HG03520 (cell line): ENCODE data around the gene CYTH3.
"Not testable (repeated sequence)": the region's sequence is repeated elsewhere in the genome, so short reads cannot be mapped to it uniquely, and the experiment has no call there.

Experiments
- ATAC-seq: cut with Tn5 transposase; IDR thresholded peaks from one replicate; pipeline ENCODE4 v1.9.1; 2021; ENCODE audit warnings: mild to moderate bottlenecking, moderate library complexity; ENCODE audit not compliant: unreplicated experiment

Gene CYTH3

DNA sequence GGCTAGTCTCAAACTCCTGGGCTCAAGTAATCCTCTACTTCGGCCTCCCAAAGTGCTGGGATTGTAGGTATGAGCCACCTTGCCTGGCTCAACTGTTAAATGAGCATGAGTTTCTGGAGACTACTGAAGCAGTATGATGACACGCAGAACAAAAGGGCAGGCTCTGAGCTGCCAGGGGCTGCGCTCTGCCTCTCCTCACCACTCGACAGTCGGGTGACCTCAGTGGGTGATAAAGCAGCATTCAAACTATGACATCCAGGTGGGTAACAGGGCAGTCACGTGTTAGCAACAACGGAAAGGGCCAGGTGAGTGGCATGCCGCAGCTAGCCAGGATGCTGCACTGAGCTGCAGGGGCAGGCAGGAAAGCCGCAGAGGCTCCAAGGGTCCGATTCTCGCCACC lies 71.5 kb downstream of the CYTH3 start:
- ATAC-seq, result no peak

DNA sequence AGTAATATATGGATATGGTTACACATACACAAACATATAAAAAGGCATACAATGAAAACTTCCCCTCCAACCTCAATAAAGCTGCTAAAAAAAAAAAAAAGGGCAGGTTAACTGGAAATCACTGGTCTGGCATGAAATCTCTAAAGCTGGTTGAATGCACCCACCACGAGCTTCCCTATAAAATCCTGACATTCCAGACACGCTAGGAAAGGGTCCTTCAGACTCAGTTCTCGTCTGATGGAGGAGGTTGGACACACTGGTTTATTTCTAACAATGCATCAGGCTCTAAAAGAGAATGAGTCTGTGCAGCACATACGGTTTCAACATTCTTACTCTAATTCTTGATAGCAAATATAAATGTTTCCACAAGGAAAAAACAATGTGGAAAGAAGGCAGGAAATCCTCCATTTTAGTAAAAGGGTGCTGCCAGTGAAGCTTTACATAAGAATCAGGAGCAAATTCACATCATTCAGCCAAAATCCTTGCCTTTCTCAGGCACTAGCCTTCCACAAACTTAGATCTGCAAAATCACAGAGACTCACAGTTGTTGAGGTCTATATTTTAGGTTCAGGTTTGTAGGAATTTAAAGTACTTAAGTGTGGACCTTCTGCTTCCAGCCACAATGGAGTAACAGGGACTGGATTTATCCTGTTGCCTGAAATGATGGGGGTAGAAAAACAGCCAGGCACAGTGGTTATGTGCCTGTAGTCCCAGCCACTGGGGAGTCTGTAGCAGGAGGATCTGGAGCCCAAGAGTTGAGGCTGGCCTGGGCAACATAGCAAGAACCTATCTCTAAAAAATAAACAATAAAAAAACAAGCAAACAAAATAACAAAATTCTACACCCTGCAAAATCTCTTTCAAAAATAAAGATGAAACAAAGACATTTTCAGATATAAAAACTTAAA lies 73.5 kb downstream of the CYTH3 start:
- ATAC-seq, result no peak

DNA sequence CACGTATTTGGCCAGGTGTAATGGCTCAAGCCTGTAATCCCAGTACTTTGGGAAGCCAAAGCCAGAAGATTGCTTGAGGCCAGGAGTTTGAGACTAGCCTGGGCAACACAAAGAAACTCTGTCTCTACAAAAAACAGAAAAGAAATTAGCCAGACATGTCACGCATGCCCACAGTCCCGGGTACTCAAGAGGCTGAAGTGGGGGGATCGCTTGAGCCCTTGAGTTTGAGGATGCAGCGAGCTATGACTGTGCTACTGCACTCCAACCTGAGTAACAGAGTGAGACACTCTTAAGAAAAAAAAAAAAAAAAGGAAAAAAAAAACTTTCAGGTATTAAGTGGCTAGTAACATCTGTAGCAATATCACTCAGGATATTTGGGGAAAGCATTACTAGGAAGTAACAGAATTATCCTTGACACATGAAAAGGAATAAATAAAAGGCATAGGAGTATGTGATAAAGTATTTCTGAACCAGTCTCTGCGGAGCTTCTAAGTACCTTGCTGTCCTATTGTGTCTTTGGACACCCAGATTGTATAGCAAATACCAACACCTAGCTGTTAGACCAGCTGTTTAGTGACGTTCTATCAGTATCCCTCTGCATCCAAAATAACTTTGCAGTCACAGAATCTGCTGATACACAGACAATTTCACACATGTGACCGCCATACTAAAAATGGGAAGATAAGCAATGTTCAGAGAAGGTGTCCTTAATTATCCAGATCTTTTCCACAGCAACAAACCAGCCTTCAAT lies 74.4 kb downstream of the CYTH3 start:
- ATAC-seq, result no peak

DNA sequence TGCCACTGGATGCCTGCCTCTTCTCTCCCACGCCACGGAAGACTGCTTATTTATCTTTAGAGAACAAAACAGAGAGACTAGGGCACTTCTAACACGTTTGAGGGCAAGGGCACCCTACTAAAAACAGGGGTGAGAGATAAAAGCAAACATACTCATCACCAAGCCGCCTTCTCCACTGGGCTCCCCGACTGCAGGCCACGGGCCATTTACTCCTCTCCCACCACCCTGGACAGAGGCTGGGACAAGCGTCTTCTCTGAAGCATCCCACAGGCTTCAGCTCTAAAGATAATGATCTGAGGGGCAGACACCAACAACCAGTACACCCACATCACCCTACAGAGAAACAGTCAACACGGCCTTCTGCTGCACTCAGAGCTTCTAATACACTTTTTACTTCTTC lies 78.7 kb downstream of the CYTH3 start:
- ATAC-seq, result no peak

DNA sequence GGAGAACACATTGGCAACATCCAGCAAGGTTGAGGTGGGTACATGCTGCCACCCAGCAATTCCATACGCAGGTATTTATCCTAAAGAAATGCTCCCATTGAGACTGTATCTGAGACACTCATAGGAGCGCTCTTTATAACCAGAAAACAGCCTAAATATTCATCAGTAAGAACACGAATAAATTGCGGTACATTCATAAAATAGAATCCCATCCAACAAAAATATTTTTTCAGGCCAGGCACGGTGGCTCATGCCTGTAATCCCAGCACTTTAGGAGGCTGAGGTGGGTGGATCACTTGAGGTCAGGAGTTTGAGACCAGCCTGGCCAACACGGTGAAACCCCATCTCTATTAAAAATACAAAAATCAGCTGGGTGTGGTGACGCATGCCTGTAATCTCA lies 81.9 kb downstream of the CYTH3 start:
- ATAC-seq, result not testable (repeated sequence)

DNA sequence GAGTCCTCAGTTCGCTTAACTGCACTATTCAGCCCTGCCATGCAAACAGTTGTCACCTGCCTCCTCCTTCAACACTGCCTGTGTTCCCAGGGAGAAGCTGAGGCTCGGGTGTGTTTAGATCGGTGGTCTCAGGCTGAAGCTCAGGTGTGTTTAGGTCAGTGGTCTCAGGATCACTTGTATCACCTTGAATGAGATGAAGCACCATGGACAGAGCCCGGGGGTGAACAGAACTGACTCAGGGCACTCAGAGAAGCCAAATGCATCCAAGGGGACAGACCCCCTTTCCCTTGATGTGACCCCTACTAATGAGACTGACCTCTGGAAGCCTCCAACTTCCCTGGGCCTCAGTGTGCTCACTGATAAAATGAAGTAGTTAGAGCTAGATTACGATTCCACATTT lies 84.0 kb downstream of the CYTH3 start:
- no peak for ATAC-seq

DNA sequence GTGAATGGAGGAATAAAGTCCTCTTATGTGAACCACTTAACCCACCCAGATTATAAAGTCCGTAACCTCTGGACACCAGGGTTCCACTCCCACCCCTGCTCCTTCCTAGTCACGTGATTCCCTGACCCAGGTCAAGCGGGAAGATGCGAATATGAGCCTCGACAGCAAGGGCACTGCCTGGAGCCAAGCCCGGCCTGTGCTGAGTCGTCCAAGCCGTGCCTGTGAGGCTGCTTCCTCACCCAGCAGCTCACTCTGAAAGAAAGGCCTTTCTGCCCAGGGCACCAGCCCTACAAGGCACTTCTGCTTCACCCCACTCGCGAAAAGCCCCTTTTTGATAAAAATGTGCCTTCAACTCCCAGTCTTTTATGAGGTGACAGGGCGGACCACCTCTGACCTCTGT lies 85.8 kb downstream of the CYTH3 start:
- no peak for ATAC-seq

DNA sequence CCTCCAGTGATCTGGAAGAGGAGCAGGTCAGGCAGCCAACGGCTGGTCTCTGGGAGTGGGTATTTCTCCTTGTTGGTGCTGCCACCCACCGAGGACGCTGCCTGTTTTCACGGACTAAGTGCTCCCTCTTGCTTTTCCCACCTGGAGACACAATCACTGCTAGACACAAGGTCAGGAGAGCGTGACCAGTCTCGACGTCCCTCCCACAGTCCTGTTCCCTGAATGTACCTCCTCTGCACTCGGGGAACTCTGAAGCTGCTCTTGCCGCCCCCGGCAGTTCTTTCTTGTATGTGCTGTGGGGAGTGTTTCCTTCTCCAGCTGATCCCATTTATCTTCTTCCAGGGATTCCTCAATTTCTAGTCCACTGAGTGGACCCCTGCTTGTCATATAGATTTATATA lies 89.4 kb downstream of the CYTH3 start:
- ATAC-seq, result no peak

DNA sequence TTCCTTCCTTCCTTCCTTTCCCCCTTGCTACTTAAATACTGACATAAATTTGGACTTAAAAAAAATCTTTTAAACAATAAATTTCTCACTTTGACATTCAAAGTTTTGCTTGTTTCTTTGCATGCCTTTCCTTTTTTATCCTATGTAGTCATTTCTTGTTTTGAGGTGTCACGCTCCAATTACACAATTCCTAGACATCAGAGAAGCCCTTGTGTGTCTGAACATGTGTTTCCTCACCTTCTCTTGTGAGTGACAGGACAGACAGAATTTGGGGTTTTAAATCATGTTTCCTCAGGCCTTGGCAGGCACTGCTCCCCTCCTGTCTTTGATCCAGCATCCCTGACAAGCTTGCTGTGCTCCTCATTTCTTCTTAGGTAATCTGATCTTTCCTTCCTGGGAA lies 91.3 kb downstream of the CYTH3 start:
- ATAC-seq, result no peak

DNA sequence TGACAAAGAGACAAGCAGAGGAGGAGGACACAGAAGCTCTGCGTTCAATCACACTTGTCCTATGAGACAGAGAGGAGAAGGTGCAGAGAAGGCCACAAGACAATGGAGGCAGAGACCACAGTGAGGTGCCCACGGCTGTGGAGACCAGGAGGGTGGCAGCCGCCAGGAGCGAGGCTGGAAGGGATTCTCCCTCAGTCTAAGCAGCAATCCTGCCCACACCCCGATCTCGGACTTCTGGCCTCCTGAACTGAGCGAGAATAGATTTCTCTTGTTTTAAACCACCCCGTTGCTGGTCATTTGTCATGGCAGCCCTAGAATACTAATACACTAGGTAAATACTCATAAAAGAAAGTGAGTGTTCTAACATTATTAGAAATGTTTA lies 92.1 kb downstream of the CYTH3 start:
- no peak for ATAC-seq

DNA sequence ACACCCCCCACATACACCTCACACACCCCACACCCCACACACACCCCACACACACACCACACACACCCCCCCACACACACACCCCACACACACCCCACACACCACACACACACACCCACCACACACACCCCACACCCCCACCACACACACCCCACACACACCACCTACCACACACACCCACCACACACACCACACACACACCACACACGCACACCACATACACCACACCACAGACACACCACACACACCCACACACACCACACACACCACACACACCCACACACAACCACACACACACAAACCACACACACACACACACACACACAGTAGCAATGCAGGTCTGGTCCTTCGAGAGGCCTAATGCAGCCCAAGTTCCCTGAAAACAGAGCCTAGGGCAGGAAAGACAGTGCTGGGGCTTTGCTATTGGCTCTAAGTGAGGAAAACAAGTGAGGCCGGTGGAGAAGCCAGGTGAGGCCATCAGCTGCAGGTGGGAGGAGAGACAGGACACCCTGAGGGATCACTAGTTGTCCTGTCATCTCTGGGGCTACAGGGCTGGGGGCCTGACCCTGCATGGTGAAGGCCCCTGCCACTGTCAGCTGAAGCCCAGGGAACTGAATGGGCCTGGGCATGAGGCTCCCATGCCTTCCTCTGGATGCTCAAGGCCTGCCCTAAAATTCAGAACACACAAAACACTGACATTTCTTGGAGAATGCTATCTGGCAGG lies 92.6 kb downstream of the CYTH3 start:
- ATAC-seq, result no peak

DNA sequence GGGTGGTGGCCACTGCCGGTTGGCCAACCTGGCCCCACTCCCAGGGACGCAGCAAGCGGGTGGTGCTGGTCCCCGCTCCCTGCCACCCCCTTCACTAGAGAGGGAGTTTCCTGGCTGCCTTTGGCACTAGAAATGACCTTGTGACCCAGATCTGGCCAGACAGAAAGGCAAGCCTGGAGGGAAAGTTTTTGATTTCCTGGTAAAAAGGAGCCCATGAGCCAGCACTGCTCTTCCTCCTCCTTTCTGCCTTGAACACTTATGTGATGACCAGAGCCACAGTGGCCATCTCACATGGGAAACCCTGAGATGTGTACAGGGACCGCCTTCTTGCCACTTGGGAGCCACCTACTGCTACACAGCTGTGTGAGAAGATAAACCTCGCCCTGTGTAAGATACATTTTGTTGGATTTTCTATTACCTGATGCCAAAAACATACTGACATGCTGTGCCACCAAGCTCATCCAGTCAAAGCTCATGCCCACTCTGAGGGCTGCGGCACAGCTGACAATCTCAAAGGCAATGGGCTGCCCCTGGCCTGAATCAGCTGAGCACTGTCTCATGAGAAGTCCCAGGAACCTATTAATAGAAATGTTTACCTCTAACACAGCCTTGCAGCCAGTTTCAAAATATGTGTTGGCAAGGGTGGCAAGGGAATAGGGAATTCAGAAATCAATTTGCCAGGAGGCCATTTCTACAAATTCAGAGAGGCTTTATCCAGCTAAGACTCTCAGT lies 94.0 kb downstream of the CYTH3 start:
- ATAC-seq, result no peak

DNA sequence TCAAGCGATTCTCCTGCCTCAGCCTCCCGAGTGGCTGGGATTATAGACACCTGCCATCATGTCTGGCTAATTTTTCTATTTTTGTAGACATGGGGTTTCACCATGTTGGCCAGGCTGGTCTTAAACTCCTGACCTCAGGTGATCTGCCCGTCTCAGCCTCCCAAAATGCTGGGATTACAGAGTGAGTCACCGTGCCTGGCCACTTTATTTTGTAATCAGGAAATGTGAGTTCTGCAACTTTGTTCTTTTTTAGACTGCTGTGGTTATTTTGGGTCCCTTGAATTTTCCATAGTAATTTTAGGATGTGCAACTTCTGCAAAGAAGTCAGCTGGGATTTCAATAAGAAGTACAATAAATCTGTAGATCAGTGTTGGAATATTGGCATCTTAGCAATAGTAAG lies 96.8 kb downstream of the CYTH3 start:
- ATAC-seq, result no peak

DNA sequence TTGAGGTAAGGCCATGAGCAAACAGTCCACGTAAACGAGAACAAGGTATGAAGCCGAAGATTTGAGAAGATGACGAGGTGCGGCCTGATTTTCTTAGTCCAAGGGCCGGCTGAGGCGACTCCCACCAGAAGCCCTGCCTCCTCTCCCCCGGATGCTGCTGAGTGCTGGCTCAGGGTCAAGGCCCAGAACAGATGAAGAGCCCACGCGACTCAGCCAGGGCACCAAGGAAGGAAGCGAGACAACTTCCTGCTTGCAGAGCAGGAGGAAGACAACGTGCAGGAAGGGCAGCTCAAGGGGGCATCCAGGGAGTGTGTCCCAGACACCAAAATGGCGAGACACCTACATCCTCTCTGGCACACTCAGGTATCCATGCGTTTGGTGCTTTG lies 99.5 kb downstream of the CYTH3 start:
- no peak for ATAC-seq

DNA sequence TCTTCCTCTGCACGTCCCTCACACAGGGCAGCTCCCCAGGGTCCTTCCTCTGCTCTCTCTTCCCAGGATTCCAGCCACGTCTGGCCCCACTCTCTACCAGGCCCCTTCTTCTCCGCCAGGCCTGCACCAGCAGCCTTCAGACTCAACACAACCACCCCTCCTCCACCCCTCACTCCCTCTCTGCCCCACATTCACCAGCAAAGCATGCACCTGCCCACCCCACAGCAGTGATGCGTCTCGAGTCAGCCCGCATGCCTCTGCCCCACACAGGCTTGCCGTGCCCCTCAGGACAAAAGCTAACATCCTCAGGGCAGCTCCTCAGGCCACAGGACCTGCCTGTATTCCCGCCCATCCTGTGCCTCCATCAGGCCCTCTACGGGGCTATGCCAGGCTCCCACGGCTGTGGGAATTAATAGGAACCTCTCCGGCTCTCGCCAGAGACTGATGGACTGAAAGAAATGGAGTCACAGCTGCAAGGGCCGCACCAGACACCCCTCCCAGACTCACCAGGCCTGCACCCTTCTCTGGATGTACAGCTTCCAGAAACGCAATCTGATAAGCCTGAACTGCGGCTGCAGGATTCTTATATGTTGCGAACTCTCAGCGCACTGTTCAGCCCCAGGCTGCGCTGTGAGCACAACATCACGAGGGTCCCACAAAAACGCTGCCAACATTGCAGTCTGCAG lies 100.1 kb downstream of the CYTH3 start:
- ATAC-seq, result no peak

DNA sequence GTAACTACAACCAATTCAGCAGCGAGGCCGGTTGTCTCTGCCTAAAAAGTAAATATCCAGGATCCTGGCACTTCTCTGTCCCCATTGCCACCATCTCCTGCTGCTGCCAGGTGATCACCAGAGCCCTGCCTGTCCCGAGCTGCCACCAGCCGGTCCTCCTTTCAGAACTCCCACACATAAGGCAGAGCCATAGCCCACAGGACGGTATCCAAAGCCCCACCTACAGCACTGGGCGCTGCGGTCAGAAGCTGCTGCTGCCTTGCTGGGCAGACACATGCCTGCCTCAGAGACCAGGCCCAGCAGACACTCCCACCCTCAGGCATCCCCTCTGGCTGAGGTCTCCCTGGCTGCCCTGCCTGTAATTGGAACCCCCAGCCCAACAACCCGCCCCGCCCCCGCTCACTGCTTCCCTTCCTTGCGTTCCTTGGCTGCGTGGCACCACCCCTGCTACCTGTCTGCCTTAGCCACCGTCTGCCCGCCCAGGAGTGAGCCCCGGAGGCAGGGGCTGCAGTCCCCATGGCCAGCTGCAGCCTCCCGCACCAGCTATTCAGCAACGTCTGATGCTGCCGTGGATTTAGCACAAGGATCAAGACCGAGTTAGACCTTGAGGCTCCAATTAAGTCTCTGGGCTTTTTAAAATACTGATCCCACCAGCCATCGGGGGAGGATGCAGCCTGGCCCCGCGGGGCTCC lies 100.7 kb downstream of the CYTH3 start:
- ATAC-seq, result no peak

DNA sequence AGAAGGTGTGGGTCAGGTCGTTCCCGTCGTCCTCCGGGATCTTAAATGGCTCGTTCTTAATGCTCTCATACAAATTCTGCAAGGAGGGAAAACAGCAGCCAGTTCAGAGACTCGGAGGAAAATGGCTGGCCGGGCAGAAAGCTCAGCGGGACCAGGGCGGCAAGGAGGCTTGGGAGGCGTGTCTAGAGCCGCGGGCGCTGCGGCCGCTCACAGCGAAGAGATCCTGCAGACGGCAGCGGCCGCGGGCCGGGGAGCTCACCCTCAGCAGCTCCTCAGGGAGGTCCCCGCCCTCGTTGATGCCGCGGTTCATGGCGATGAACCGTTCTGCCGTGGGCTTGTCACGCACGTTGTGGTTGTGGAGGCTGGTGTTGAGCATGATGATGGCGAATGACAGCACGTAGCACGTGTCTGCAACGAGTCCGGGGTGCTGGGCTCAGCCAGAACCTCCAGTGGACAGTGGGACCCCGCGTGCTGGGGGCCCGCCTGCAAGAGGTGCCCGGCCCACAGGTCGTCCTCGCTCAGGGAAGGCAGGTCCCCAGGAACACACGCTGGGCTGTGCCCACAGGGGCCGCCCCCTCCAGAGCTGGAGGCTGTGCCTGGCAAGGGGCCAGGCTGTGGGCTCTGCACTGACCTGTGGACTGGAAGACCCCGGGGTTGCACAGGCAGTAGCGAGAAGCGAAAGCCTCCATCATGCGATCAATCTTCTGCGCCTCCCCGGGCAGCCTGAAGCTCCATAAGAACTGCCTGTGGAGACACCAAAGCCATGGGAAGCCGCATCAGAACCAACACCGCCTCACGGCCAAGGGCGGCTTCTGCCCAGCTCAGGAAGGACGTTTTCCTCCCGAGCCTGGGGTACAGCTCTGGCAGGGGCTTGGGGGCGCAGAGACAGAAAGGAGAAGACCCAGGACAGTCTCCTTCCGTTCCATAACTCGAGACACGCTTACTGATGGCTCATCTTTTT lies 101.6 kb downstream of the CYTH3 start:
- no peak for ATAC-seq

DNA sequence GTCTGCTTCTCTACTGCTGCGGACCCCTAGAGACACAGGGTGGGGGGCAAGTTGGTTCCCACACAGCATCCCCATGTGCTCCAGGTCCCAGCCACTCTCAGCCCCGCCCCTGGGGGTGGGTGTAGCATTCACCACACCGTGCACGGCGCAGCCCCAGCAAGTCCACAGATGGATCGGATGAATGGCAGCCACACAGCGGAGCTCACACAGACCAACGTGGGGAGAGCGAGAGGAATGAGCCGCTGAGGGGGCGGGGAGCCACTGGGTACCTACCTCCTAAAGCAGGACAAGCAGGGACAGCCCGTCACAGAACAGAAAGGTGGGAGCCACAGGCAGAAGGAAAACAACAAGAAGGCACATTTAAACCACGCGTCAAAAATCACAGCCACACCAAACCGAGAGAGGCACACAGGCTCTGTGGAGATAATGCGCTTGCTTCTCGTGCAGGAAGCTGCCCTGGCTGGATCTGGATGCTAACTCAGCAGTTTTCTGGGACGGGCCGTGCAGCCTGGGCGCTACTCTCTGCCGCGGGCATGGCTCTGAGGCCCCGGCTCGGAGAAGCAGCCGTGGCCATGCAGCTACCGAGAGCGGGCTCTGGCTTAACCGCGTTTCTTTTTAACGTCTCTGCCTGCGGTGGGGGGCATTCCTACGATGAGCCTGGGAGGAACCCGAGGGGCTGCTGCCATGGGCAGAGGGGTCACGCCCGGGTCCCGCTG lies 102.5 kb downstream of the CYTH3 start:
- ATAC-seq, result no peak
